ENCODE measurements around the gene QARS1.

QARS1 gene

DNA sequence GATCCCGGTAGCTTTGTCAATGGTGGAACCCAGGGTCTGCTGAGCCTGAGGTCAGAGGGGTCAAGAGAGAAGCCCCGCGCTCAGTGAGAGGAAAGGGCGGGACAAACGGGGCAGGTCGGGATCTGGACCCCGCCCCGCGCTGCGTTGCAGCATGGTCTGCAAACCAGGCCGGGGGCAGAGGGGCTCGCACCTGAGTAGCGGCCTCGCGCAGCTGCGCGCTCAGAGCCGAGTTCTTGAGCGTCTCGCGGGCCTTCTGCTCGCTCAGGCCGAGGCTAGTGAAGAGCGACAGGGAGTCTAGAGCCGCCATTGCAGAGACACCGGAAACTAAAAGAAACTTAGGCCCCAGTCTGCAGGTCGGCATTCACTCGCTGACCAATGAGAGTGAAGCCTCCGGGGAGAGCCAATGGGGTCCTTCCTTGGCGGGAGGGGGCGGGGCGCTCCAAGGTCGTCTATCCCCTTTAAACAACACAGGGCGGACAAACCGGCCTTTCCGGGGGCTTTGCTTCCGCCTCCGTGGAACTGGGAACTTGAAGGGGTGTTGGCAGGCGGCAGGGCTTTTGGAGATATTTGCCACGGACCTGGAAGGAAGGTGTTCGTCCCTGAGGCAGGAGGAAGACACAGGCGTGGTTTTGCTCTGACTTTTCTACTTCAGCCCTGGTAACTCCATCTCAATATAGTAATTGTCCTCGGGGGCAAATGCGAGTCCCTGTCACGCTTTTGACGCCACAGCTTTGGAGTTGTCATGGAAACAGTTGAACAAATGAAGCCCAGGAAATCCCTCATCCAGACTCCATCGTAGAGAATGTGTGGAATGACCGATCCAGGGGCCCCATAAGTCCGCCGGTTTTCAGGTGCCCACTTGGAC lies at the start of gene QARS1:
QARS1 (minus strand) TSS at position 331 of the 865 bp plus-strand sequence; CDS start at position 307, 24 bp downstream.
- peak; percentile 85 for DNase-seq

DNA sequence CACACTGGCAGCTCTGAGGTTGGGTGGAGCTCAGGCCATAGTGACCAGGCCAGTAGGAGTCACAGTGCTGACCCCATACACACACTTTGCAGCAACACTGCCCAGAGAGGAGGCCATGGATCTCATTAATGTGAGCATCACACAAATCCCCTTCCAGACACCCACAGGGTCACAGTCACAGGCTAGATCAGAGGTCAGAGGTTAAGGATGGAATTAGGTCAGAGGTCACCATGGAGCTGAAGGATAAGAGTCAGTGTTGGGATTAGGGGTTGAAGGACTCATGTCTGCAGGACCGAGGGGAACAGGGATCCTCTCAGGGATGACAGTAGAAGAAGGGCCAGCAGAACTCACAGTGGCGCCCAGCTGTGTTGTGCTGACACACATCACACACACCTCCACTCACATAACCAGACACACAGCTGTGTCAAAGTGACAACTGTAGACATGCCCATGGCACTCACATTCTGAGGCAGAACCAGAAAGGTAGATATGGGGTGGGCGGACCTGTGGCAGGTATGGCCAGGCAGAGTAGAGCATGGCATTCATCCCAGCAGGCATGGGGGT lies 48.9 kb upstream of the QARS1 start:
- DNase-seq = no peak

DNA sequence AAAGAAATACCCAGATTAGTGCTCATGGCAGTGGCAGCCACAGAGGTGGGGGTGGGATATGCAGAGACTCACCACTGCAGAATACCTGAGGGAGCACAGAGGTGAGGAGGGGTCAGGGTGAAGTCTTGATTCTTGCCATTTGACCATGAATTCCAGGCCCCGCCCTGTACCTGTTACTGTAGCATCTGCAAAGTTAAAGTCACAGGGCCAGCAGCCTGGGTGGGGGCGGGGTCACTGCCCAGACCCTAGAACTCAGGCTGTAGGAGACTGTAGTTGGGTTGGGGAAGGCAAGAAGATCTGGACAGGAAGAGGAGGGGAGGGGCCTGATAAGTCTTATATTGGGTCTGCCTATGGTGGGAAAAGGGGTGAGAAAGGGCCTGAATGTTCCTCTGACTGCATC lies 47.1 kb upstream of the QARS1 start:
- DNase-seq = no peak

DNA sequence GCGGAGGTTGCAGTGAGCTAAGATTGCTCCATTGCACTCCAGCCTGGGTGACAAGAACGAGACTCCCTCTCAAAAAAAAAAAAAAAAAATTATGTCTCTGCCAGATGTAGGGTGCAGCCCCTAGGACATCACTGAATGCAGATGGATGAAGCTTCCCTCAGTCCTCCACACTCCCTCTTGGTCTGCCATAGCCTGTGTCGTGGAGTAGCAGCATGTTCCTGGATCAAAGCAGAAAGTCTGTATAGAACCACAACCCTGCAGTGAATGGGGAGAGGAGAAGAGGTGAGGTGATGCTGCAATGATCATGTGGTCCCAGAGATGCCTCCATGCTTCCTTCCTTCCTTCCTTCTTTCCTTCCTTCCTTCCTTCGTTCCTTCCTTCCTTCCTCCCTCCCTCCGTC lies 43.6 kb upstream of the QARS1 start:
- DNase-seq = no peak

DNA sequence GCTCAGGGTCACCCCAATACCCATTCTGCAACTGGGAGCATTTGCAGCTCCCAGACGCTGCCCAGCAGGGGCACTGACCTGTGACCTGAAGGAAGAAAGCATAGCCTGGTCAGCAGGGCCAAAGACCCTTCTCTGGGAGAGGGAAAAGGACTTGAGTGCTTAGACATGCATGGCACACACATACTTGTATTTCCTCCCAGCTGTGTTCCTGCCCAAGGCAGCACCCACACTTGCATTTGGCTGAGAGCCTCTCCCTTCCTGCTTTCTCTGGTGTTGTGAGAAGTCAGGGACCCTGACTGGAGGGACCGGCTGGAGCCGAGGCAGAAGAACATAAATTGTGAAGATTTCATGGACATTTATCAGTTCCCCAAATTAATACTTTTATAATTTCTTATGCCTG lies 35.5 kb upstream of the QARS1 start:
- no peak for DNase-seq

DNA sequence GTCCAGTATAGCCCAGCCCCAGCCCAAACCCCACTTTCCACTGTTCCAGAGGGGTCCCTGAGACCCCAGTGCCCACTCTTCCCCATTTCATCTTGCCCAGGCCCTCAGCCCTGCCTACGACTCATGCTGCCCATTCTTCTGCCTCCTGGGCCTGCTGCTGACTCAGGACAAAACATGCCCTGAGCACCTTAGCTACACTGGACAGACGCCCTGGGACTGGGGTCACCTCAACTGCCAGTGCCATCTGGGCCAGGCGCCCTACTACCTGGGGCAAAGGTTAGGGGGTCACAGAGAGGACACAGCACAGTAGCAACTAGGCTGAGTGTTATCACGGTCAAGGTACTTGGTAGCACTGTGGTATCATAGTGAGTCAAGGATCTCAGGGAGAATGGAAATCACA lies 30.9 kb upstream of the QARS1 start:
- DNase-seq = no peak

DNA sequence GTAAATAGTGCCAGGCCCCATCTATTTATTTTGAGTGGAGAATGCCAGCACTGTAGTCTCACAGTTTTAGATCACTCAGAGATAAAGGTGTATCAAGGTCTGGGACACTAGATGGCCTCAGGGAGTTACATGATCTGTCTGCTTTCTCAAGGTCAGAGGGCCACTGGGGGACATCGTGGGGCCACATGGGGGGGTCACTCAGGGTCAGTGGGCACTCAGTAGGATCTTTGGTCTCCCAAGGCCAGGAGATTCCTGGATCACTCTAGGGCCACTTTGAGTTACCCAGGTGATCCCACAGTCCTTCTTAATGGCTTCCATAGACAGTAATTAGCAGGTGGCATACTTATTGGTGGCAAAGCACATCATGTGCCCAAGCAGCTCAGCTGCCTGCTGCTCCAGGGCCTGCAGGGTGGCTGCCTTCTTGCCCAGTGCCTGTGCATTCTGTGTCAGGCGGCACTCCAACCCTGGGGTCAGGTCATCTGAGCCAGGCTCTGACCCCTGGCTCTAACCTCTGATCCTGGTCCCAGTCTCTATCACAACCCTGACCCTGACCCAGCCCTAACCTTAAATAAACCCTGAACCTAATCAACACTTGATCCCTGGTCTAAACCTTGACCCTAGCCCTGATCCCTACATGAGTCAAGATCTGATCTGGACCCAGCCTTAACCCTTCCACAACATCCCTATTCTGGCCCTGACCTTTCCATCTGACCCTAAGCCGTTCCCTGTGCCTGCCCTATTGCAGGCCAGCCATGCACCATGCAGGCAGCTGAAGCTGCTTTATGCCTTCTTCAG lies 30.1 kb upstream of the QARS1 start:
- no peak for DNase-seq

GRCh38 chr3:49133226-49133951 lies 28.8 kb upstream of the QARS1 start:
- no peak for DNase-seq

- no peak for DNase-seq
Observed at GRCh38 chr3:49132437-49133225, 28.1 kb upstream of the QARS1 start, which contains the start of gene LAMB2. Gene LAMB2 (minus strand): TSS chr3:49133050. CDS start chr3:49132867, 183 bp downstream.

GRCh38 chr3:49132073-49132436 lies 27.5 kb upstream of the QARS1 start:
- DNase-seq = no peak

GRCh38 chr3:49131576-49131975 lies 27.0 kb upstream of the QARS1 start:
- DNase-seq = no peak

GRCh38 chr3:49131040-49131439 lies 26.5 kb upstream of the QARS1 start:
- no peak for DNase-seq

DNA sequence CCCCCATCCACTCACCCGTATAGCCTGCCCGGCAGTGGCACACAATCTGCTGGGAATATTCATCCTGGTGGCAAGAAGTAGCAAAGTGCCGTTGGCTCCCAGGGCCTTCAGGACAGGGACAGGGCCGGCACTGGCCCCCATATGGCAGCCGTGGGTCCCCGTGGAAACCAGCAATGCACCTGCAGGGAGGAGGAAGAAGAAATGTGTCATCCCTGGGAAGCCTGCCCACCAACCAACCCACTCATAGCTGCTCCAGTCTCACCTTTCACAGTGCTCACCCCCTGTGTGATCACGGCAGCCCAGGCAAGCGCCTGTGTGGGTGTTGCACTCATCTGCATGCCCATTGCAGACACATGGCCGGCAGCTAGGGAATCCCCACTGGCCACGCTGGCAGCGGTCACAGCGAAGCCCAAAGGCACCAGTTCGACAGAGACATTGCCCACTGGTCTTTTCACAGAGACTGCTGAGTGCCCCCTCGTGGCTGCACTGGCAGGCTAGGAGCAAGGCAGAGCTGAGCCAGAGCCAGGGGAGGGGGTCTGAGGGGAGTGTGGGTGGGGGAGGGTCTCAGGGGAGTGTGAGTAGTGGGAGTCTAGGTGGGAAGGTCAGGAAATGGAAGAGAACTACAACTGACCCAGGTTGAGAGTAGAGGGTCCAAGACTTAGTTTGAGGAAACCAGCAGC lies 20.6 kb upstream of the QARS1 start:
- DNase-seq = no peak

DNA sequence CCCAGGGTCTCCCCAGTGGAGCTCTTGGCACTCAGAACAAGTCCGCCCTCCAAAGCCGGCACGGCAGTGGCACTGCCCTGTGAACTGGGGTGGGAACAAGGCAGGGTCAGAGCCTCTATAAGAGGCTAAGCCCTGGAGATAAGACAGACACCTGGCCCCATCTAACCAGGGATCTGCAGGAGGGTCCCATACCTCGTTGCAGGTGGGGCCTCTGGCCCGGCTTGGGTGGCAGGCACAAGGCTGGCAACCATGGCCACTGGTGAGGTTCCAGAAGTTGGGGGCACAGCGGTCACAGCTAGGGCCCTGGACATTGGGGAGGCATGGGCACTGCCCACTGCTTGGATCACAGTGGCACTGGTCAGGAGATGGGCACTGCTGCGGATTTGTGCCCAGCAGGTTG lies 19.6 kb upstream of the QARS1 start:
- DNase-seq = no peak

GRCh38 chr3:49123687-49124086 lies 19.1 kb upstream of the QARS1 start:
- DNase-seq = no peak

- no peak for DNase-seq
Observed at GRCh38 chr3:49122886-49123545, 18.5 kb upstream of the QARS1 start.

GRCh38 chr3:49122451-49122850 lies 17.9 kb upstream of the QARS1 start:
- no peak for DNase-seq

DNA sequence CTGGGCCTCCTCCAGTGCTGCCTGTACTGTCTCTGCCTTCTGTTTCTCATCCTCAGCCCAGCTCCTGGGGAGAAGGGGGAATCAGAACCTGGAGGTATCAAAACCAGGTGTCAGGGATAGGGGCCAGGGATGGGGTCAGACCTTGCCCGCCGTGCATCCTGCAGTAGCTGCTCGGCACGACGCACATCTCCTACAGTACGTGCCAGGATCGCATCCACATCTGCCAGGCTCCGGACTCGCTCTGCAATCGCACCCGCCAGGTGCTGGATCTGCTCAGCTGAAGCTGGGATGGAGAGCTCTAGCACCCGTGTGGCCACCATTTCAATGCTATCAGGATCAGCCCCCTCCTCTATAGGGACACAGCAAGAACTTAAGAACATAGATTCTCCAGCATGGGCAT lies 17.5 kb upstream of the QARS1 start:
- DNase-seq = no peak

GRCh38 chr3:49121132-49121736 lies 16.7 kb upstream of the QARS1 start:
- DNase-seq = no peak

- DNase-seq = peak; percentile 94
Observed at GRCh38 chr3:49120438-49121131, 16.0 kb upstream of the QARS1 start, which contains the start of gene USP19. Gene USP19 (minus strand): TSS chr3:49120823. CDS start chr3:49119145, 1,678 bp downstream.

All from stimulated activated CD4-positive, alpha-beta T cell treated with anti-CD3 and anti-CD28 coated beads, Interleukin-12 subunit alpha, Interleukin-12 subunit beta, amount 100 ng/mL, for 4 hours (primary cell).